Endothelial cell of umbilical vein (primary cell): Measurements from ENCODE around the gene RARRES1. TPM values are rescaled to one million over a fixed set of nuclear protein-coding genes. Genes with fewer than 3 reads are reported as not detected.

ENCODE experiments used
- BruUV-seq: library from RNA; stranded (reverse); fragments of 400-500 nt; replicated peaks from 2 replicates; lab custom pipeline; 2021; lab: Mats Ljungman, UMichigan
- CTCF ChIA-PET: fragments of 300-600, 350-600 bp; sonication (Branson Sonifier 250); formaldehyde crosslinking; loops from one replicate; lab custom pipeline; 2021; ENCODE audit warnings: antibody characterized with exemption, inconsistent platforms; lab: Charles Lee
- POLR2A ChIA-PET: fragments of 300-600, 350-600 bp; sonication (Branson Sonifier 250); formaldehyde crosslinking; loops from one replicate; lab custom pipeline; 2021; ENCODE audit warnings: antibody characterized with exemption, inconsistent platforms; lab: Charles Lee
- DNase-seq: peaks from one replicate; pipeline ENCODE4 v3.0.0-alpha.2; 2011; ENCODE audit warnings: low read depth, low spot score
- FAIRE-seq: peaks from 2 replicates; lab custom pipeline; 2011; peaks lifted over from hg19 to GRCh38; lab: Jason Lieb, UNC
- H2AFZ ChIP-seq: 2 replicates; pipeline ENCODE4 v1.6.0; 2012; ENCODE audit warnings: low read depth, low read length, control low read depth, inconsistent platforms
- H3K27ac ChIP-seq: 2 replicates; pipeline ENCODE4 v1.5.1; 2011; ENCODE audit warnings: low read depth, mild to moderate bottlenecking, control low read depth, low read length, moderate library complexity; ENCODE audit not compliant: insufficient read depth
- H3K27me3 ChIP-seq, 2 experiments: 2 replicates each; pipeline versions ENCODE4 v1.6.0 to v1.6.1; 2011; ENCODE audit warnings: low read length in 2 of 2, mixed read lengths in 1 of 2; ENCODE audit not compliant: control insufficient read depth in 2 of 2, insufficient read depth in 2 of 2
- H3K36me3 ChIP-seq, 2 experiments: 2 replicates in 1 of 2; 3 replicates in 1 of 2; pipeline ENCODE4 v1.5.1; 2011; ENCODE audit warnings: low read length in 2 of 2, mild to moderate bottlenecking in 1 of 2, moderate library complexity in 1 of 2; ENCODE audit not compliant: control insufficient read depth in 2 of 2, insufficient read depth in 2 of 2; ENCODE audit errors: extremely low read depth in 1 of 2
- H3K4me1 ChIP-seq: 3 replicates; pipeline ENCODE4 v1.5.1; 2011; ENCODE audit warnings: mild to moderate bottlenecking, low read length; ENCODE audit not compliant: control insufficient read depth, insufficient read depth; ENCODE audit errors: extremely low read depth
- H3K4me2 ChIP-seq: 2 replicates; pipeline ENCODE4 v1.6.1; 2011; ENCODE audit warnings: low read length, control low read depth, mixed read lengths; ENCODE audit not compliant: insufficient read depth
- H3K4me3 ChIP-seq, 3 experiments: fragments of 200-600 bp in 1 of 3; sonication (generic), shearing (Covaris generic) in 1 of 3; replicated peaks in 1 of 3; 2 replicates each; pipeline ENCODE4 v1.5.1; 2011 to 2016; ENCODE audit warnings: control low read depth in 3 of 3, low read length in 3 of 3, mild to moderate bottlenecking in 2 of 3, inconsistent platforms in 1 of 3, low read depth in 1 of 3, moderate library complexity in 1 of 3; ENCODE audit not compliant: insufficient read depth in 1 of 3
- H3K79me2 ChIP-seq: 2 replicates; pipeline ENCODE4 v1.6.0; 2012; ENCODE audit warnings: low read length, inconsistent platforms; ENCODE audit not compliant: control insufficient read depth, insufficient read depth
- H3K9ac ChIP-seq: replicated peaks from 2 replicates; pipeline ENCODE3; 2011; ENCODE audit warnings: low read length, control low read depth; ENCODE audit not compliant: insufficient read depth; ENCODE audit errors: extremely low read depth
- H3K9me1 ChIP-seq: replicated peaks from 3 replicates; pipeline ENCODE4 v1.6.0; 2011; ENCODE audit warnings: mild to moderate bottlenecking, low read length; ENCODE audit not compliant: control insufficient read depth, insufficient read depth; ENCODE audit errors: extremely low read depth
- H3K9me3 ChIP-seq: replicated peaks from 2 replicates; pipeline ENCODE4 v1.5.1; 2012; ENCODE audit warnings: low read length, inconsistent platforms; ENCODE audit not compliant: control insufficient read depth, insufficient read depth
- H4K20me1 ChIP-seq: replicated peaks from 2 replicates; pipeline ENCODE3; 2011; ENCODE audit warnings: mild to moderate bottlenecking, low read length; ENCODE audit not compliant: control insufficient read depth, insufficient read depth; ENCODE audit errors: extremely low read depth
- EZH2 ChIP-seq: IDR thresholded peaks from 2 replicates; pipeline ENCODE4 v1.6.1; 2012; ENCODE audit warnings: borderline replicate concordance, low read depth, mild to moderate bottlenecking, moderate library complexity, low read length, inconsistent platforms; ENCODE audit not compliant: severe bottlenecking
- GATA2 ChIP-seq: IDR thresholded peaks from 2 replicates; pipeline ENCODE4 v1.7.0; 2011; ENCODE audit warnings: low read depth, mild to moderate bottlenecking, moderate library complexity, mixed read lengths, low read length; ENCODE audit not compliant: insufficient read length, insufficient read depth
- JUN ChIP-seq: IDR thresholded peaks from 2 replicates; pipeline ENCODE4 v1.6.1; 2011; ENCODE audit warnings: borderline replicate concordance, low read depth; ENCODE audit not compliant: insufficient read length, insufficient read depth
- MYC ChIP-seq: IDR thresholded peaks from one replicate; pipeline ENCODE4 v1.6.1; 2011; ENCODE audit warnings: mild to moderate bottlenecking, low read depth, low read length
- POLR2A ChIP-seq: IDR thresholded peaks from 2 replicates; pipeline ENCODE4 v1.6.1; 2012; ENCODE audit warnings: low read depth, mild to moderate bottlenecking, control low read depth, low read length
- POLR2AphosphoS5 ChIP-seq: IDR thresholded peaks from 2 replicates; pipeline ENCODE4 v1.6.1; 2012; ENCODE audit warnings: low read depth, mild to moderate bottlenecking, control low read depth, low read length, moderate library complexity; ENCODE audit not compliant: insufficient read depth
- dilution Hi-C: fragments of 300-500 bp; cut with MboI; formaldehyde crosslinking; loops from one replicate; pipeline ENCODE4 v1.15.0; 2019; ENCODE audit warnings: low sequenced_read_pairs; ENCODE audit not compliant: extremely low pct_ligation_motif_present
- intact Hi-C: fragments of 100-400 bp; cut with micrococcal nuclease; formaldehyde crosslinking; loops from one replicate; pipeline ENCODE4 v1.10.0; 2022
- polyA plus RNA-seq, 4 experiments: library from polyadenylated mRNA; depleted of rRNA in 3 of 4; stranded (reverse) in 3 of 4; unstranded in 1 of 4; fragments of >200 nt; gene quantifications; 2 replicates each; pipeline versions ENCODE4 v1.2.1 to v1.2.3, GENCODE V29; 2011 to 2012; ENCODE audit warnings: missing spikeins in 1 of 4
- total RNA-seq: library from RNA; stranded (reverse); gene quantifications from 2 replicates; pipeline ENCODE4 v1.2.3, GENCODE V29; 2021
- TF ChIP-seq, protein P1 (sequence below), 2 donors: IDR thresholded peaks; 1 replicate in 1 of 2; 2 replicates in 1 of 2; pipeline ENCODE4 v1.5.1; 2011; ENCODE audit warnings: low read length in 2 of 2, mild to moderate bottlenecking in 2 of 2, moderate library complexity in 2 of 2, control low read depth in 1 of 2, inconsistent platforms in 1 of 2, low read depth in 1 of 2; ENCODE audit not compliant: insufficient read depth in 1 of 2; ENCODE audit errors: extremely low read depth in 1 of 2

RARRES1 gene
- total and polyA plus RNA-seq, 2 donors (not counting 3 experiments of a cell fraction or from before 2014, with no cell fraction given), result 0.98 to 1.5 TPM

DNA sequence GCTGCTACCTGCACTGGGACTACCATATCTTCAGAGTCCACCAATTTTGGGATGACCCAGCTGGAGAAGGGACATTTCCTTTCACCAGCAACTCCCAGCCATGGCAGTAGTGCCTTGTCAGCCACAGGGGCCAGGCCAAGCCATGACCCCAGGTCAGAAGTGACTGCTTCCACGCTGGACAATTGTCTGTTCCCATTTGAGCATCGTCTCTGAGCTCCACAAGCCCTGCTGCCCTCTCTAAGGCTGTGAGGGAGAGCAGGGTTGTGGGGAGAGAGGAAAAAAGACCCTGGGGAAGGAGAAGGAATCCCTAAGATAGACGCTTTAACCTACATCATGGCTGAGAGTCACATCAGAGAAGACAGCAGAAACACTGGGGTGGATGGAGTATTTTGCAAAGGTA is 7.4 kb upstream of the RARRES1 start:
- BruUV-seq, result no TSS peak
- DNase-seq, result no peak
- Histone ChIP-seq H3K4me1 (no peaks in the 10 kb centered on the region), H3K9ac (no peak overlapping the region), H3K79me2 (no peaks in the 10 kb centered on the region), H3K27ac (no peak overlapping the region), H3K9me1 (no peaks in the 10 kb centered on the region), H2AFZ (no peak overlapping the region), H3K36me3 (no peaks in the 10 kb centered on the region), H4K20me1 (no peaks in the 10 kb centered on the region), H3K4me3 (no peak overlapping the region), H3K27me3 (no peaks in the 10 kb centered on the region), H3K4me2 (no peak overlapping the region), H3K9me3 (no peaks in the 10 kb centered on the region)
- TF ChIP-seq GATA2, result no peak
- no peak for TF ChIP-seq MYC
- no peak for TF ChIP-seq JUN
- TF ChIP-seq, protein P1, sequence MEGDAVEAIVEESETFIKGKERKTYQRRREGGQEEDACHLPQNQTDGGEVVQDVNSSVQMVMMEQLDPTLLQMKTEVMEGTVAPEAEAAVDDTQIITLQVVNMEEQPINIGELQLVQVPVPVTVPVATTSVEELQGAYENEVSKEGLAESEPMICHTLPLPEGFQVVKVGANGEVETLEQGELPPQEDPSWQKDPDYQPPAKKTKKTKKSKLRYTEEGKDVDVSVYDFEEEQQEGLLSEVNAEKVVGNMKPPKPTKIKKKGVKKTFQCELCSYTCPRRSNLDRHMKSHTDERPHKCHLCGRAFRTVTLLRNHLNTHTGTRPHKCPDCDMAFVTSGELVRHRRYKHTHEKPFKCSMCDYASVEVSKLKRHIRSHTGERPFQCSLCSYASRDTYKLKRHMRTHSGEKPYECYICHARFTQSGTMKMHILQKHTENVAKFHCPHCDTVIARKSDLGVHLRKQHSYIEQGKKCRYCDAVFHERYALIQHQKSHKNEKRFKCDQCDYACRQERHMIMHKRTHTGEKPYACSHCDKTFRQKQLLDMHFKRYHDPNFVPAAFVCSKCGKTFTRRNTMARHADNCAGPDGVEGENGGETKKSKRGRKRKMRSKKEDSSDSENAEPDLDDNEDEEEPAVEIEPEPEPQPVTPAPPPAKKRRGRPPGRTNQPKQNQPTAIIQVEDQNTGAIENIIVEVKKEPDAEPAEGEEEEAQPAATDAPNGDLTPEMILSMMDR (IDR thresholded peaks at IDR 0.05; ENCODE audit: extremely low read depth in 1 of 2, insufficient read depth in 1 of 2, low read depth in 1 of 2, low read length in 2 of 2), result no peak
- no peak for TF ChIP-seq EZH2
- no peak for TF ChIP-seq POLR2AphosphoS5
- TF ChIP-seq POLR2A, result no peak
- dilution Hi-C loops, result no loop called here
- ChIA-PET CTCF (interaction anchor here (2.0 kb wide), 1 partner anchor 50 kb away, joined by 4 read pairs; no protein-coding TSS in a partner anchor), POLR2A (no interaction called here)
- no peak for FAIRE-seq
- intact Hi-C loops, result no loop called here
